ENCODE measurements around the gene CRB1.
A peak's percentile ranks its signal among the peaks of the same experiment; 100 is the strongest.
"Not testable (repeated sequence)": the region's sequence is repeated elsewhere in the genome, so short reads cannot be mapped to it uniquely, and the experiment has no call there.

CRB1 gene

DNA sequence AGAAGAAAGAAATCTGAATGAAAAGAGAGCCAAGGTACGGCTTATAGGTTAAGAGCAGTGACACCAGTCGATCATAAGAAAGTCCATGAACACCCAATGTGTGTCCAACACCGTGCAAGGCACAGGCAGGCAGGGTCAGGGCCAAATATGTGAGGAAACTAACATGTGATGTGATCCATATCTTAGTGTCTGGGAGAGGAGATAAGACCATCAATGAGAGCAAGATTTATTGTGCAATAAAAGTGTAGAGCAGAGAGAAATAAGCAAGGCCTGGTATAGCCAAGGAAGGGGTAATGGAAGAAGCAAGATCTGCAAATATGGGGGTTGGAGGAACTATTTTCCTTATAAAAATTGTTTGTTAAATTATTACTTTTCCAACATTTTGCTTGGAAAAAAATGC, 198.8 kb downstream of the CRB1 start:
- DNase-seq = no peak

DNA sequence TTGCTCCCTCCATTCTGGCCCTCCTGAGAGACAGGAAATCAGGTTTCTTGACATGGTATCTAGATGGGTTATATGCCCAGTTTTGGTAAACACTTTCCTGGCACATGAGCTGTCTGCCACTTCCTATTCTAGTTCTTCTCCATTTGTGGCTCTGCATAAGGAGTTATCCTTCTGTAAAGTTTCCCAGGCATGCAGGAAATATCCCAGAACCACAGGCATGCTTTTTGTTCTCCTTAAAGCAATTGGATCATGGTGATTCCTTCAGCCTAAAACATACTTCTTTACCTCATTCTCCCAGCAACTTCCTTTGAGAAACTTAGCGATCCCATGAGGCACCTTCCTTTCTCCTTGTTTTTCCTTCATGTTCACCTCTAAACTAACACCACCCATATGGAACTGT, 199.8 kb downstream of the CRB1 start:
- DNase-seq = no peak

DNA sequence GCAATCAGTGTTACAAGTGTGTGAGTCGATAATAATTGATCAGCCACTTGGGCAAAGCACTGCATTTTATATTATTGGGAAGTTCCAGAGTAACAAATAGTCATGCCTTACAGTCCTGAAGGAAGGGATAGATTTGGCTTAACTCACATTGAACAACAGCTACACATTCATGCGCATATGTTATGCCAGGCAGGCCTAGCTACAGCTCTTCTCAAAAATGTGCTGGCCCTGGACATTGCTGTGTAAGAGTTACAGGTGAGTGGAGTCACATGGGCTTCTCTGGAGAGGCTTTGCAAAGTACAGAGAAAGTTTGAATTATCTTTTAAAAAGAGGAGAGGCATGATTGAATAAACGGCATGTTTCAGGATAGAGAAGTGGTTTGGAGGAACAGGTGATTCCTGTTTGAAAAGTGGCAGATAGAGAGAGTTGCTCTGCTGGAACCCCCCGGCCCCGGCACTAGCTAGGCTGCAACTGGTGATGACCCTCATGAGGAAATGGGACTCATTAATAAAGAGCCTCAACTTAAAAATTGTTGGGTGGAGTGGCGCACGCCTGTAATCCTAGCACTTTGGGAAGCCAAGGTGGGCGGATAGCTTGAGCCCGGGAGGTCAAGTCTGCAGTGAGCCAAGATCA, 200.6 kb downstream of the CRB1 start:
- DNase-seq = no peak

DNA sequence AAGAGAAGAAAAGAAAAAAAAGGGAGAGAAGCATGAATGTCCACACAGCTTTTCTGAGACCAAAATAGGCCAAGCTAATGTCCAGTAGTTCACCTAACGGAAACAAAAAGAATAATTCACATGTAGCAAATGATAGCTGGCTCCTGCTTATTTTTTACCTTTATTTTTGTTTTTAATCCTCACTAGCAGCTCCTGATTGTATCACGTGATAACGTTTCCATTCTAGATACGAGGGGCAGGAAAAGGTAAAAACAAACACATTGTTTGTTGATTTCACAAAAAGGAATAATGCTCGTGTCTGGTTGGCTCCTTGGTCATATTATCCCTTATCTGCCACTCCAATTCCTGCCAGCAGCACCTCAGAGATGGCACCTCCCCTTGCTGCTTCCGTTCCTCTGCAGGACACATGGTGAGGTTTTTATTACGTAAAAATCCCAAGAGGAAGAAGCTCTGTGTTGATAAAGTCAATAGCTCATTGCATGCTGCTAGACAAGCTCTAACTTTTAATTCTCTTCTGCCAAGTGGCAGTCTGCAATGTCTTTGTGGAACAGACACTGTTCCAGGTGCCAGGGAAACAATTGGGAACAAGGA, 201.7 kb downstream of the CRB1 start:
- no peak for DNase-seq

DNA sequence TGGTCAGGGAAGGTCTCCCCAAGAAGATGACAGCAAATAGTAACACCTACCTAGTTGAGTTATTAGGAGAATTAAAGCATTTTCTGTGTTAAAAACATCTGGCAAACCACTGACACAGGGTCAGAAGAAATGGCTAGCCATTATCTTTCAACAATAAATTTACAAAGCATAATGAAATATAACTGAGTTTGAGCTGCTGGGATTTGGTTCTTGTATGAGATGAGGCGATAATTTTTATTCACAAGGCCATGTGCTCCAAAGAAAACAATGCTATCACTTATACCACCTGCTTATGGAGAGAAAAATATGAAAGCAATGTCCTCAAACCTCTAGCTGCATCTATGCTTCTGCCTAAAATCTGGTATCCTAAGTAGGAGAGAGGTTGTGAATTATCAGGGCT, 202.3 kb downstream of the CRB1 start:
- DNase-seq = no peak

DNA sequence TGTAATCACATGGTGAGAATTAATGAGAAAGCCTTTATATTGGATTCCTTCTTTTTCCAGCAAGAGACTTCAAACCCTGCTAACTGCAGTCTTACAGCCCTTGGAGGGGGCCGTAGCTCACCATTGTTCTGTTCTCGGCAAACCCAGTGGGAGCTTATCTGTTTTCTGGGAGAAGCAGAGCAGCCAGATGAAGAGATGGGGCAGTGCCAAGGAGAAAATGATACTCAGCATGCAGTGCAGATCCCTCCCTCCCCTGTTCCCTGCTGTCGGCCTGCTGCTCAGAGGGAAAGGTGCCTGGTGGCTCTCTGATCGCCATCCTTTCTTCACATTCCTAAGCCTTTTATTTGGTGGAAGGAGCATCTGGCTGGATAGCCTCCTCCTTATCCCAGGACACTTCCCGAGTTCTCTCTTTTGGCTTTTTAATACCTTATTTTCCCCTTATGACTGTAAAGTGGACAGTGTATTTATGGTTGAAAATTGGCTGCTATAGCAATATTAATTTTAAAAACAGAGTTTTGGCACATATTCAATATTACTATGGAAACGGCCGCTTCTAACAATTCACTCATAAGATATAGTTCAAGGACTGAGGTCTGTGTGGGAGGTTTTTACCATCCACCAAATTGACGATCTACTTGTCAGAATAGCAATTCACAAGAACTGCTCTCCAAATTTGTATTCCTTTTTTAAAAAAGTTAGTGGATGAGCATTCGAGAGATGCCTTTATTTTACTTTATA, 203.4 kb downstream of the CRB1 start:
- DNase-seq = no peak

DNA sequence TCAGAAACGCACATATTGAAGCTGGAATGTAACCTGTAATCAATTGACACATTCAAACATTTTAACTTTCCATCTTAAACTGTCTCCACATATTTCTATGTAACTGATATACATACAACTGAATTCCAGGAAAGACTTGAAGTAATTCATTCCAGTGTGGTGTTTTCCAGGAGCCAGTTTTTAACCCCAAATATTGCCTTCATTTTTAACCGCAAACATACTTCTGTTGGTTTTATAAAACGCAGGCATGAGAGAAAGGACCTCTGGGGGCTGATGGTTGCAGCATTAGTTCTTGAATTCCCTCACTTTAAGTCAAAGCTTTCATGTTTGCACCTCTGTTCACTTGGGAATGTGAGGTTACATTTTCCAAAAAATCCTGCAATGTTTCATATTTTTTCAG, 204.1 kb downstream of the CRB1 start:
- no peak for DNase-seq

DNA sequence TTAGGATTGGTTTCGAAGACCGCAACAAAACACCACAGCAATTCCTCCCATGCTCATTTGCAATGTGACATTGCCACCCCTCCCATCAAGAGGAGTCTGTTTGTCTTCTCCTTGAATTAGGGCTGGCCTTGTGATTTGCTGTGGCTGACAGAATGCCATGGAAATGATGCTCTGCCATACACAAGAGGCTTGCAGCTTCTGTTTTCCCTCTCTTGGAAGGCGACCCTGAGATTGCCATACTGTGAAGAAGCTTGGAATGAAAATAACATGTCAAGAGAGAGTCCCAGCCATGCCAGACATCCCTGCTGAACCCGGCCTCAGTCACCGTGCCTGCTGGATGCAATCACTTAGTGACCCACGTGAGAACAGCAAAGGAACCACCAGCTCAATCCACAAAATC, 212.4 kb downstream of the CRB1 start:
- DNase-seq = no peak

DNA sequence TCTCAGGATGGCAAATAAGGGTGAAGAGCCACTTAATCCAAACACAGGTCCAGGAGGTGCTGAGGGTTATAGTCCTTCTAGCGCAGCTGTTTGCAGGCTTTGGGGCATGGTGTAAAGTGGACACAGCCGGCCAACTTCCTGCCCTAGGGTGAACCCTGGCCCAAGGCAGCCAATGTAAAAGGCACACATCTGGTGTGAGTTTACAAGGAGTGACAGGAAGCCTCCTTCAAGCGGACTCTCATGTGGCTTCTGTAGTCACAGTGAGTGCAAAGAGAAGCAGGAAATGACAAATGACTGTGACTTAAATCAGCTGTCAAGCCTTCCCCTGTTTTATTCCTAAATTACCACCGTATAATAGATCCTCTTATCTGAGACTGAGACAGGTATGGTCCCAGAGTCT, 213.0 kb downstream of the CRB1 start:
- no peak for DNase-seq

DNA sequence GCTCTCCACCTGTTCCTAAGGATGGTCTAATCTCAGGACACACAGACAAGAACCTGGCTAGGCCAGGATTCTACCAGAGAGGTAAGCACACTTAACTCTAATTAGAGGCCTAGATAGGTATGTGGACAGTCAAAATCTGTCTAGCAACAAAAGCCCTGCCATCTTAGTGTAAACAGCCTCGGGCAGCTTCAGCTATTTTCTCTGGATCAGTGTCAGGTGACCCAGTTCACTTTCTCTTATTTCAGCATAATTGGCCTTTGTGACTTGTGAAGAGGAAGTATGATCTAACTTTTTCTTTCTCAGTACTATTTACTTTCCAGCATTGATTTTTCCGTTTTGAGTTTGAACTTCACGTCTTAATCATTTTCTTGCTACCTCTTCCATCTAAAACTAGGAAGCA, 217.7 kb downstream of the CRB1 start:
- DNase-seq = no peak

DNA sequence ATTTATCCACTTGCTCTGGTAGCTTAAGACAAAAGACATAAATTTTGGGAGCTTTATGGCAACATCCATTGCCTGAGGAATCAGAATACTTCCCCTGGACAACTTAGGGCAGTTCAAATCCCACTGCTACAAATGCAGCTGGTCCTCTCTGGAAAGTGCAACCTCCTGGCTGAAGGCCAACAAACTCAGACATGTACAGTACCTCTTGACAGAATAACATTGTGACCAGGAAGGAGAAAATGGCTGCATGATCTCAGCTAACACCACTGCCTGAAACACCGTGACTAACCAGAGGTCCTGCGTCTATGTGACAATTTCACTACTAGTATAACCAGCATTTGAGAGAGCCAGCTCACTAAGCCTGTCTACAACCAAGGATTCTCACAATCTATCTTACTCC, 218.9 kb downstream of the CRB1 start:
- no peak for DNase-seq

DNA sequence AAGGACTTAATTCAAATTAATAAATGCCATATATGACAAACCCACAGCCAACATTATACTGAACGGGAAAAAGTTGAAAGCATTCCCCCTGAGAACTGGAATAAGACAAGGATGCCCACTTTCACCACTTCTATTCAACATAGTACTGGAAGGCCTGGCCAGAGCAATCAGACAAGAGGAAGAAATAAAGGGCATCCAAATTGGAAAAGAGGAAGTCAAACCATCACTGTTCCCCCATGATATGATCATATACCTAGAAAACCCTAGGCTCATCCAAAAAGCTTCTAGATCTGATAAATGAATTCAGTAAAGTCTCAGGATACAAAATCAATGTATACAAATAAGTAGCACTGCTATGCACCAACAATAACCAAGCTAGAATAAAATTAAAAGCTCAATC, 223.5 kb downstream of the CRB1 start:
- DNase-seq = not testable (repeated sequence)

DNA sequence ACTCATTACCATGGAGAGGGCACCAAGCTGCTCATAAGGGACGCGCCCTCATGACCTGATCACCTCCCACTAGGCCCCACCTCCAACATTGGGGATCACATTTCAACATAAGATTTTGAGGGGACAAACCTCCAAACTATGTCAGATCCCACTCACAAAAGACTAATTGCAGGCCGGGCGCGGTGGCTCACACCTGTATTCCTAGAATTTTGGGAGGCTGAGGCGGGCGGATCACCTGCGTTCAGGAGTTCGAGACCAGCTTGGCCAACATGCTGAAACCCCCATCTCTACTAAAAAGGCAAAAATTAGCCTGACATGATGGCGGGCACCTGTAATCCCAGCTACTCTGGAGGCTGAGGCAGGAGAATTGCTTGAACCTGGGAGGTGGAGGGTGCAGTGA, 228.7 kb downstream of the CRB1 start:
- DNase-seq = no peak

DNA sequence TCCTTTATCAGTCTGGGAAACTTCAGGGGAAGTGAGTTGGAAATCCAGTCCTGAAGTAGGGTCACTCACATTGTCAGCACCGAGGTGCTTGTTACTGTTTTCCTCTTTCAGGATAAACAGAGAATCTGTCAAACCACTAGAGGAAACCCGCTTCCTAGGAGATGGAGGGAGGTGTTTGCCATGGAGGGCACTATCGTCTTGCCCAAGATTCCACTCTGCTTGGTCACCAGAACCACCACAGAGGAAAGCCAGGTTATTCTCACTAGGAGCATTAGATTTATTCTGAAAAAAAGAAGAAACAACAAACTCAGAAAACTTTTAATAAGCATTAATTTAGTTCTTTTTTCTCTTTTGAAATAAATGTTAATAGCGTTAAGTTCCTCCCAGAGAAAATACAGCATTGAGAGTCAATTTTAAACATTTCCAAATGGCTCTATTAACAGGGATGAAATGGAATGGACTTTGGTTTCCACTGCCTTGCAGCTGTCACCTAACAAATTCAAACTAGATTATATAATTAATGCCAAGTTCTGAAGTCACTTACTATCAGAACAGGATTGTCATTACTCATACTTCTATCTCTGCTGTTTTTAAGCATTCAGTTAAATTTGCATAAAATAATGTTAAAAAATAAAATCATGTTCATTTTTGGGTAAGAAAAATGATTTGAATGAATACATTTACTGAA, 242.8 kb downstream of the CRB1 start:
- DNase-seq = no peak

DNA sequence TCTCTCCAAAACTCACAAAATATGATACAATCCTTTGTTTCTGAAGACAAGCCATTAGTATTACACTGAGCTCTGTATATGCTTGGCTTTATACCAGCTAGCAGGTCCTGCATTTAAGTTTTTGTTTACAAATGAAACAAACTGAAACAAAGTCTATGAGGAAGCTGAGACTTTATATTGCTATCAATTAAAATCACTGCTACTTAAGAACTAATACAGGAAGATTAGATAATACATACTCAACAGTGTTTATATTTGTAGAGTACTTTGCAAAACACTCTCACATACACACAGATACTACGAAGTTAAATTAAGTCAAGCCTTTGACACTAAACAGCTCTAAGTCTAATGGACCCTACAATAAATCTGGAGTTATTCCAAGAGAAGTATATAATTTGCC, 247.4 kb downstream of the CRB1 start:
- no peak for DNase-seq

DNA sequence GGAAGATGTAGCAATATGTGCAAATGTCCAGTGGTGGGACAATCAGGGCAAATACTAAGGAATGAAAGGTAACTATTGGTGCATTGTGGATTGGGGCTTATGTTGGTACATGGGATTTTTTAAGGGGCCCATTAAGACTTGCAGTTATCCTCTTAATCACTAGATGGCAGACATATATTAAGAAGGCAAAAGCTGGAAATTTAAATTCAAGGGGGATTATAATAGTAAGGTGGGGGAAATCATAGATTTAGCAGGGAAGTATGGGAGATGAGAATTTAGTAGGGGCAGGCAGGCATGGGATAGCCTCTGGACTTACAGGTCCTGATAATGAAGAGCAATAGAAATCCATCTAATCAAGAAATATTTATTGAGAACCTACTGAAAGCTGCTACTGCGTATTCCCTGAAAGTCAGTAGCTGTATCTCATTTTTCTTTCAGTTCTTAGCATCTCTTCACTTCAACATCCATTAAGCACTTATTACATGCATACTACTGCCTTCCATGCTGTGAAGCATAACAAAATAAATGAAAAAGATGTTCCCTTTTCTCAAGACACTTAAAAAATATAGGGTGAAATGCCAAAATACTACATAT, 251.8 kb downstream of the CRB1 start:
- DNase-seq = no peak

DNA sequence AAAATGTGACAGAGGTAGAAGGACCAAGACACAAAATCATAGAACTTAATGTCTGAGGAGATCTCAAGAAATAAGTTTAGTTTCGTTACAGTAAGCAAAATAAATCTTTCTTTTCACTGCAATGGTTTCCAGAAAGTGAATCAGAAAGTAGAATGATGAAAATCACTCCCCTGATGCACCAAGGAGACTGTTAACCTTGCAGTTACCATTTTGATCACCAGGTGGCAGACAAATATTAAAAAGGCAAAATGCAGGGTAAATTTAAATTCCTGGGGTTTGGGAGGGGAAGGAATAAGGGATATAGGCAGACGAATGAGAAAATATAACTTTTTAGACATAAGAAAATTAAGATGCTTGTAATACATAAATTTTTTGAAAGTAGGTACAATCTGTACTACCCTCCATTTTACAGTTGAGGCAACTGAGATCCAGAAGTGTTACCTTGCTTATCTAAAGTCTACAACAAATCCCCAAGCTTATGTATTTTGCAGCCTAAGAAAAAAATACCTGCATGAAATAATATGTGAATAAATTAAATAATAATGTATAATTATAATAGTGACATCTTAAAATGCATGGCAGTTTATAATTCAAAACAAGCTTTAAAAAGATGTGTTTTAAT, 253.2 kb downstream of the CRB1 start:
- peak; percentile 12 for DNase-seq

DNA sequence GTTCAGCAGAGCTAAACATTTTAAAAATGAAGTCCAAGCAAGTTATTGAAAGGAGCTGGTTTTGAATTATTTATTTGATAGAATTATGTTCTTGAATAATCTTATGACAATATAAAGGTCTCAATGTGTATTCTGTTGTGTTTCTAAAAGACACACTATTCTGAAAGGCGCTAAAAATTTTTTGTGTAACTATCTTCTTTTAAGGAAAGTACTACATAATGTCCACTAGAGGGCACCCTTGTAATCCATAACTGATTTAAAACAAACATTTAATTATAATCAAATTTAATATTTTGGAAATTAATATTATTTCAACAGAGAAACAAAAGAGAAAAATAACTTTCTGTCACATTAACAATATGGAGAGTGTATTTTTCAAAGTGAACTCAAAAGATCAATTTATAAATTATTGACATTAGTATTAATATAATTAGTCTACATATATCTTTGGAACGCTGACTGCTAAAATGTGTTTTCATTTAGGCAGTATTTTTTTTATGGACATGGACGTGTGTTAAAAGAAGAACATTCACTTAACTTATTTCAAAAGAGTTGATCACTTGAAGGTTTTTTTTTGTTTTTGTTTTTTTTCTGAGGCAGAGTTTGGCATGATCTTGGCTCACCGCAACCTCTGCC, 258.8 kb downstream of the CRB1 start:
- no peak for DNase-seq

Data from activated T-cell treated with anti-CD3 and anti-CD28 coated beads for 4 hours (primary cell).